Vagina (tissue), 2 donors: ENCODE data around the gene PIN4. TPM values are rescaled to one million over a fixed set of nuclear protein-coding genes. Genes with fewer than 3 reads are reported as not detected.

Experiments
- DNase-seq, 2 donors: peaks; one replicate each; pipeline ENCODE4 v3.0.0-alpha.2; 2017; ENCODE audit errors: extremely low spot score in 2 of 2
- H3K27ac ChIP-seq: fragments of 200-600 bp; sonication (generic); one replicate; pipeline ENCODE4 v1.5.1; 2019
- H3K27me3 ChIP-seq: fragments of 200-600 bp; sonication (generic); one replicate; pipeline ENCODE4 v1.5.1; 2019
- H3K36me3 ChIP-seq, 2 donors: fragments of 200-600 bp; sonication (generic); one replicate each; pipeline ENCODE4 v1.5.1; 2017 to 2019
- H3K4me1 ChIP-seq: fragments of 200-600 bp; sonication (generic); one replicate; pipeline ENCODE4 v1.5.1; 2019
- H3K4me3 ChIP-seq, 2 donors: fragments of 200-600 bp; sonication (generic); 1 replicate in 1 of 2; 2 replicates in 1 of 2; pipeline ENCODE4 v1.5.1; 2016 to 2019
- H3K9me3 ChIP-seq: fragments of 200-600 bp; sonication (generic); one replicate; pipeline ENCODE4 v1.5.1; 2019
- POLR2A ChIP-seq, 2 donors: fragments of 450-650 bp; IDR thresholded peaks; one replicate each; pipeline ENCODE4 v1.6.1; 2017; ENCODE audit warnings: antibody characterized with exemption in 2 of 2, mild to moderate bottlenecking in 2 of 2, moderate library complexity in 2 of 2
- POLR2AphosphoS5 ChIP-seq, 2 donors: sonication (generic); formaldehyde crosslinking; IDR thresholded peaks; one replicate each; pipeline ENCODE4 v1.9.0; 2017; ENCODE audit warnings: antibody characterized with exemption in 2 of 2, mild to moderate bottlenecking in 2 of 2, low read depth in 1 of 2; ENCODE audit not compliant: insufficient read depth in 1 of 2
- intact Hi-C: fragments of 100-400 bp; cut with DNase I; formaldehyde crosslinking; loops from one replicate; pipeline ENCODE4 v1.15.1; 2023
- total RNA-seq: library from RNA; depleted of rRNA; stranded (reverse); fragments of >200 nt; gene quantifications from one replicate; pipeline ENCODE4 v1.2.3, GENCODE V29; 2016
- TF ChIP-seq, protein P1 (sequence below), 3 experiments: fragments of 450-650 bp in 2 of 3; fragments of 200-600 bp in 1 of 3; sonication (generic) in 1 of 3; IDR thresholded peaks; one replicate each; pipeline ENCODE4 v1.5.1; 2017 to 2019; ENCODE audit warnings: antibody characterized with exemption in 3 of 3, mild to moderate bottlenecking in 2 of 3, moderate library complexity in 2 of 3

Gene PIN4
- 12.0 TPM for total RNA-seq

DNA sequence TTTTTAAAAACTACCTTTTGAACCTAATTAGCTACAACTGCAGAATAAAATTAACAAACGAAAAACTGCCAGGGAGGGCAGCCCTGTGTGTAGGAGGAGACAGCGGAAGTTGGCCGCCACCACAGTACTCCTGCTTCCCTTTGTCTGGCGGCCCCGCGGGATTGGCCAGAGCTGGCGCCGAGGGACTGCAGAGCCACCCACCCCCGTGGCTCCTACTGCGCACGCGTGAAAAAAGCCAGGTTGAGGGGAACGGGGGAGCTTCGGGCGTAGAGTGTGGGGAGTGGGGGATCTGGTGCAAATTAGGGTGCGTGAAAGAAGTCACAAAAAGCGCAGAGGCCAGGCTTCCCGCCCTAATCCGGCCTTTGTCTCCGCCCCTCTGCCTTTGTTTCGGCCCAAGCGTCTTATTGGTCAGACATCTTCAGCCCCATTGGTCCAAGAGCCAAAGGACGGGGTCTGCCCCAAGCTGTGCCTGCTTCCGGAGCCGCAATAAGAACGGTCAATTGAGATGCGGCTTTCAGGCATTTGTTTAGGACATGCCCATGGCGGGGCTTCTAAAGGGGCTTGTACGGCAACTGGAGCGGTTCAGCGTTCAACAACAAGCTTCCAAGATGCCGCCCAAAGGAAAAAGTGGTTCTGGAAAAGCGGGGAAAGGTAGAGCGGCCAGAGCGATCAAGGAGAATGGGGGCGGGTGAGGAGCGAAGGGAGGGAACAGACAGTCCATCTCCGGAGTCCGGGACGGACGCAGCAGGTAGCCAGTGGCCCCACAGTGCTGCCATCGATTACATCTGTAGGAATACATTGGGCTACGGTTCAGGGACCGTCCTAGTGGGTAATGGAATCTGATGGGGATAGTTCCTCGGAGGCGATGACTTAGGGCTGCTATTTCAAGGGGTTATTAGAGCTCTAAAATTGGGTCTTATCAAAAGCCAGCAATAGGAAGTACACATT lies at the start of gene PIN4:
PIN4 (plus strand) TSS at position 580 of the 948 bp plus-strand sequence; CDS start at position 609, 29 bp downstream.
- no peaks in the 10 kb centered on the region for H3K27me3 ChIP-seq
- DNase-seq: peak in 1 of 2 donors; percentile 94
- H3K4me1 ChIP-seq: peaks cover 21% of the 10 kb centered on the region
- H3K4me3 ChIP-seq: peak within 1 kb of the TSS; percentile 59 to 64
- no peaks in the 10 kb centered on the region for H3K36me3 ChIP-seq
- H3K9me3 ChIP-seq: no peaks in the 10 kb centered on the region
- H3K27ac ChIP-seq: peak within 1 kb of the TSS; percentile 42
- TF ChIP-seq POLR2A (IDR thresholded peaks at IDR 0.05): no peak
- peak; percentile 75 to 80 for TF ChIP-seq POLR2AphosphoS5 (IDR thresholded peaks at IDR 0.05; ENCODE audit: insufficient read depth in 1 of 2, low read depth in 1 of 2)
- TF ChIP-seq, protein P1, sequence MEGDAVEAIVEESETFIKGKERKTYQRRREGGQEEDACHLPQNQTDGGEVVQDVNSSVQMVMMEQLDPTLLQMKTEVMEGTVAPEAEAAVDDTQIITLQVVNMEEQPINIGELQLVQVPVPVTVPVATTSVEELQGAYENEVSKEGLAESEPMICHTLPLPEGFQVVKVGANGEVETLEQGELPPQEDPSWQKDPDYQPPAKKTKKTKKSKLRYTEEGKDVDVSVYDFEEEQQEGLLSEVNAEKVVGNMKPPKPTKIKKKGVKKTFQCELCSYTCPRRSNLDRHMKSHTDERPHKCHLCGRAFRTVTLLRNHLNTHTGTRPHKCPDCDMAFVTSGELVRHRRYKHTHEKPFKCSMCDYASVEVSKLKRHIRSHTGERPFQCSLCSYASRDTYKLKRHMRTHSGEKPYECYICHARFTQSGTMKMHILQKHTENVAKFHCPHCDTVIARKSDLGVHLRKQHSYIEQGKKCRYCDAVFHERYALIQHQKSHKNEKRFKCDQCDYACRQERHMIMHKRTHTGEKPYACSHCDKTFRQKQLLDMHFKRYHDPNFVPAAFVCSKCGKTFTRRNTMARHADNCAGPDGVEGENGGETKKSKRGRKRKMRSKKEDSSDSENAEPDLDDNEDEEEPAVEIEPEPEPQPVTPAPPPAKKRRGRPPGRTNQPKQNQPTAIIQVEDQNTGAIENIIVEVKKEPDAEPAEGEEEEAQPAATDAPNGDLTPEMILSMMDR (IDR thresholded peaks at IDR 0.05): no peak
- intact Hi-C loops: no loop called here

DNA sequence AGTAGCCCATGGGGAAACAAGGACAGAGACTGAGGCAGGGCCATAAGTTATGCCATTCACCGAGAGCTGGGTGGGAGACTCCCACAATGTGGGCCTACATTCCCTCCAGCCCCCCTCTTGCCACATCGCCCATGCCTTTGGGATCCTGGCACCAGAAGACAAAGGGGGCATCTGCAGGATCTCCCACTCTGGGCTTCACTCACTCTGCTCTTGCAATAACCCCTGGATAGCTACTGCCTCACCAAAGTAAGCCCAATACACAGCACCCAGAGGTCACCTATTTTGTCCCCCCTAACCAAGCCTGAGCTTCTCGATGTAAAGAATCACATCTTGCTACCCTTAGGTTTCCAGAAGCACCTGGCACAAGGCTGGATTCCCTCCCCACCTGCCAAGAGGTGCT lies 49.1 kb upstream of the PIN4 start:
- Histone ChIP-seq H3K27ac (peak overlapping the region; percentile 57), H3K9me3 (no peaks in the 10 kb centered on the region), H3K27me3 (no peaks in the 10 kb centered on the region), H3K4me3 (peak overlapping the region; percentile 49 to 50), H3K36me3 (no peaks in the 10 kb centered on the region), H3K4me1 (no peaks in the 10 kb centered on the region)
- no peak for DNase-seq
- intact Hi-C loops: no loop called here
- TF ChIP-seq POLR2A (IDR thresholded peaks at IDR 0.05) (no peak), POLR2AphosphoS5 (IDR thresholded peaks at IDR 0.05; ENCODE audit: insufficient read depth in 1 of 2, low read depth in 1 of 2) (no peak)
- TF ChIP-seq, protein P1 (IDR thresholded peaks at IDR 0.05): no peak

DNA sequence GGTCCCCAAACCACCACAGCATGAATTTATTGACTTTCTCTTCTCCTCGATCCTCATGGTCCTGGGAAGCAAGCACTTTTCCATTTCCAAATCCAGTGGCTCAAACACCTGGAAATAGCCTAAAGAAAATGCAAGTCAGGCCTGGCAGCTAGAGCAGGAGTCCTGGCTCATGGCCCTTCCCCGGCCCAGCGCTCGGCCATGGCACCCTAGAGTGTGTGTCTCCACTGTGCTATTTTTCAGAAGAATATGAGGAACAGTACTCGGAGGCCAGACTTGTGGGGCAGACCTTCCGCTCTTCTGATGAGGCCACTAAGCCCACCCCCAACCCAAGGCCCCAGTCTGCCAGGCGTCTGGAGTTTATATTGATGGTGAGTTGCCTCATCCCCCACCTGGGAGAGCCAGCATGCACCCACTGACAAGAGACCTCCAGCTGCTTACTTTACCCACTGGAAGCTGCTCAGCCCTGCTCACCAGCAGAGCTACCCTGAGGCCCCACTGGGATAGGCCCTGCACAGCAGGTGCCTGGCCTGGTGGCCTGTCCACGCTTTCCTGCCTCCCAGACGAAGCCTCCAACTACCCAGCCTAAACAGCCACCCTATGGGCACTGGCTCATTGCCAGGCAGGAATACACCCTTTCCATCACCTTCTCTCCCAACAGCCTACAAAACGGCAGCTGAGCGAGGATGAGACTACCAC lies 47.6 kb upstream of the PIN4 start:
- Histone ChIP-seq H3K9me3 (no peaks in the 10 kb centered on the region), H3K27ac (no peak overlapping the region), H3K27me3 (no peaks in the 10 kb centered on the region), H3K4me3 (no peak overlapping the region), H3K36me3 (no peaks in the 10 kb centered on the region), H3K4me1 (no peaks in the 10 kb centered on the region)
- DNase-seq: no peak
- TF ChIP-seq, protein P1 (IDR thresholded peaks at IDR 0.05): no peak
- TF ChIP-seq POLR2A (IDR thresholded peaks at IDR 0.05): no peak
- no peak for TF ChIP-seq POLR2AphosphoS5 (IDR thresholded peaks at IDR 0.05; ENCODE audit: insufficient read depth in 1 of 2, low read depth in 1 of 2)
- intact Hi-C loops: no loop called here

DNA sequence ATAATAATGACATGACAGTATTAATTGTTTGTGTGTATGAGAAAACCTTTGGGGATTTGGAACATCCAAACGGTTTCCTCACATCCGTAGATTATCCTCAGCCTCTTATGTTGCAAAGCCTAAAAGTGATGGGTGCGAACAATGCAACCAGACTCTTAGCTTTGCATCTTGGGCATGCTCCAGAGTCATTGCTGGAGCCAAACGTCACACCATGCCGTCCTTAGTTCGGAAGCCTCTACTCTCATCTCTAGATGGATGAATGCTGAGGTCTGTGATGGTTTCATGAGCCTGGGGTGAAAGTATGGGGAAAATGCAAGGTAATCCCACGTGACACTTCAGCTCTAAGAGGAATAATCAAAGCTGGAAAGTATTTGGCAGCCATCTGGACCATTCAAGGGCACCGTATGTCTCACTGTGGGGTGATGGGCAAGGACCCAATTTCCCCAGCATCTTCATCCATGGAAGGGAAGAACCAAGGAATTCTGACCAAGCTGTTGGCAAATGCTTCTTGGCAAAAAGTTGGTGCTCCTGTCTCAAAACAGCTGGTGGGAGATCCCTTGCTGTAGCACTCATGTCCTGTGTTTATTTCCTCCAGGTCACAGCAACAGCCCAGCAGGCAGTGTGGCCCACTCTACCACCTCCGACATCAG lies 43.6 kb upstream of the PIN4 start:
- TF ChIP-seq POLR2A (IDR thresholded peaks at IDR 0.05) (no peak), POLR2AphosphoS5 (IDR thresholded peaks at IDR 0.05; ENCODE audit: insufficient read depth in 1 of 2, low read depth in 1 of 2) (no peak)
- TF ChIP-seq, protein P1 (IDR thresholded peaks at IDR 0.05): no peak
- Histone ChIP-seq H3K27ac (no peak overlapping the region), H3K4me1 (no peaks in the 10 kb centered on the region), H3K9me3 (no peaks in the 10 kb centered on the region), H3K36me3 (no peaks in the 10 kb centered on the region), H3K27me3 (no peaks in the 10 kb centered on the region), H3K4me3 (no peak overlapping the region)
- intact Hi-C loops: no loop called here
- DNase-seq: no peak
